ENCODE measurements around the gene CAMTA1. TPM values are rescaled to one million over a fixed set of nuclear protein-coding genes. Genes with fewer than 3 reads are reported as not detected.

CAMTA1 gene
- total RNA-seq, 2 donors from 2014 or later, result 100 to 102 TPM

- Histone ChIP-seq H3K27ac (no peak overlapping the region), H3K4me3 (no peak overlapping the region), H3K27me3 (replicated peaks; ENCODE audit: insufficient read depth) (no peaks in the 10 kb centered on the region), H3K4me1 (replicated peaks) (no peaks in the 10 kb centered on the region), H3K36me3 (no peaks in the 10 kb centered on the region), H3K9me3 (no peaks in the 10 kb centered on the region)
- no peak for TF ChIP-seq POLR2AphosphoS5 (IDR thresholded peaks at IDR 0.05)
- intact Hi-C loops (cut with DNase I), result no loop called here
- no peak for DNase-seq (ENCODE audit: low spot score)
- WGBS, result 74% methylated on average over 6 of the region's 6 CpGs
These were observed 975.0 kb downstream of the CAMTA1 start for GRCh38 chr1:7760245-7760644.

- no peak for DNase-seq (ENCODE audit: low spot score)
- Histone ChIP-seq H3K4me1 (replicated peaks) (no peaks in the 10 kb centered on the region), H3K27me3 (replicated peaks; ENCODE audit: insufficient read depth) (no peaks in the 10 kb centered on the region), H3K36me3 (no peaks in the 10 kb centered on the region), H3K9me3 (no peaks in the 10 kb centered on the region), H3K4me3 (no peak overlapping the region), H3K27ac (no peak overlapping the region)
- TF ChIP-seq POLR2AphosphoS5 (IDR thresholded peaks at IDR 0.05), result no peak
- no peak for TF ChIP-seq CTCF (IDR thresholded peaks at IDR 0.05)
- no peak for TF ChIP-seq POLR2A (IDR thresholded peaks at IDR 0.05)
- intact Hi-C loops (cut with DNase I), result no loop called here
- WGBS, result 90% methylated on average over 3 of the region's 3 CpGs
These were observed 975.8 kb downstream of the CAMTA1 start for GRCh38 chr1:7761103-7761502.

GRCh38 chr1:7767176-7767575 is 981.9 kb downstream of the CAMTA1 start:
- Histone ChIP-seq H3K27ac (no peak overlapping the region), H3K27me3 (replicated peaks; ENCODE audit: insufficient read depth) (no peaks in the 10 kb centered on the region), H3K4me1 (replicated peaks) (peaks cover 2% of the 10 kb centered on the region), H3K9me3 (no peaks in the 10 kb centered on the region), H3K4me3 (no peak overlapping the region), H3K36me3 (no peaks in the 10 kb centered on the region)
- TF ChIP-seq POLR2A (IDR thresholded peaks at IDR 0.05) (no peak), POLR2AphosphoS5 (IDR thresholded peaks at IDR 0.05) (no peak), CTCF (IDR thresholded peaks at IDR 0.05) (no peak)
- 89% methylated on average over 4 of the region's 4 CpGs for WGBS
- intact Hi-C loops (cut with DNase I), result no loop called here
- no peak for DNase-seq (ENCODE audit: low spot score)

- Histone ChIP-seq H3K4me1 (replicated peaks) (peaks cover 5% of the 10 kb centered on the region), H3K9me3 (no peaks in the 10 kb centered on the region), H3K27me3 (replicated peaks; ENCODE audit: insufficient read depth) (no peaks in the 10 kb centered on the region), H3K4me3 (no peak overlapping the region), H3K27ac (no peak overlapping the region), H3K36me3 (no peaks in the 10 kb centered on the region)
- TF ChIP-seq POLR2AphosphoS5 (IDR thresholded peaks at IDR 0.05) (no peak), CTCF (IDR thresholded peaks at IDR 0.05) (no peak), POLR2A (IDR thresholded peaks at IDR 0.05) (no peak)
- no peak for DNase-seq (ENCODE audit: low spot score)
- 51% methylated on average over 2 of the region's 2 CpGs for WGBS
- intact Hi-C loops (cut with DNase I), result no loop called here
These were observed 983.3 kb downstream of the CAMTA1 start for GRCh38 chr1:7768583-7768982.

GRCh38 chr1:7769673-7770412 is 984.6 kb downstream of the CAMTA1 start:
- no peak for DNase-seq (ENCODE audit: low spot score)
- intact Hi-C loops (cut with DNase I), result no loop called here
- TF ChIP-seq CTCF (IDR thresholded peaks at IDR 0.05) (no peak), POLR2AphosphoS5 (IDR thresholded peaks at IDR 0.05) (no peak), POLR2A (IDR thresholded peaks at IDR 0.05) (no peak)
- Histone ChIP-seq H3K27me3 (replicated peaks; ENCODE audit: insufficient read depth) (no peaks in the 10 kb centered on the region), H3K9me3 (no peaks in the 10 kb centered on the region), H3K4me3 (no peak overlapping the region), H3K4me1 (replicated peaks) (peaks cover 5% of the 10 kb centered on the region), H3K27ac (no peak overlapping the region), H3K36me3 (no peaks in the 10 kb centered on the region)
- 92% methylated on average over 12 of the region's 12 CpGs for WGBS

Data from prostate gland (tissue), 2 donors.